Caco-2 (cell line): ENCODE measurements around the gene MX2. TPM values are rescaled to one million over a fixed set of nuclear protein-coding genes. Genes with fewer than 3 reads are reported as not detected.

ENCODE experiments used
- BruUV-seq: library from RNA; stranded (reverse); fragments of 400-500 nt; replicated peaks from 2 replicates; lab custom pipeline; 2021; lab: Mats Ljungman, UMichigan
- CTCF ChIA-PET: fragments of 300-600 bp; sonication (Branson Sonifier 250); formaldehyde crosslinking; loops from one replicate; lab custom pipeline; 2022; ENCODE audit warnings: antibody characterized with exemption; lab: Charles Lee
- POLR2A ChIA-PET: fragments of 300-600 bp; sonication (Branson Sonifier 250); formaldehyde crosslinking; loops from one replicate; lab custom pipeline; 2022; ENCODE audit warnings: antibody characterized with exemption; lab: Charles Lee
- DNase-seq, 2 experiments: peaks; one replicate each; pipeline versions ENCODE4 v3.0.0 to v3.0.0-alpha.2; 2020 to 2022
- H3K27me3 ChIP-seq: replicated peaks from 2 replicates; pipeline ENCODE4 v1.6.0; 2011; ENCODE audit warnings: low read length; ENCODE audit not compliant: control insufficient read depth, insufficient read depth
- H3K36me3 ChIP-seq: 2 replicates; pipeline ENCODE4 v1.5.1; 2011; ENCODE audit warnings: low read length; ENCODE audit not compliant: control insufficient read depth, insufficient read depth
- H3K4me1 ChIP-seq: fragments of 250-450 bp; sonication (Bioruptor Pico); 2 replicates; pipeline ENCODE4 v1.5.1; 2020; ENCODE audit warnings: mild to moderate bottlenecking
- H3K4me3 ChIP-seq: 2 replicates; pipeline ENCODE4 v1.5.1; 2011; ENCODE audit warnings: low read depth, mild to moderate bottlenecking, control low read depth, low read length
- H3K9me3 ChIP-seq: fragments of 250-450 bp; sonication (Bioruptor Pico); 2 replicates; pipeline ENCODE4 v1.5.1; 2020; ENCODE audit warnings: mild to moderate bottlenecking, moderate library complexity
- H3K27ac Mint-ChIP-seq: one replicate; pipeline ENCODE4 v1.8.0; 2022; ENCODE audit warnings: mixed read lengths; ENCODE audit not compliant: unreplicated experiment
- H3K27me3 Mint-ChIP-seq: one replicate; pipeline ENCODE4 v1.8.0; 2022; ENCODE audit warnings: mixed read lengths; ENCODE audit not compliant: insufficient read depth, unreplicated experiment
- H3K36me3 Mint-ChIP-seq: one replicate; pipeline ENCODE4 v1.8.0; 2022; ENCODE audit warnings: mild to moderate bottlenecking, mixed read lengths; ENCODE audit not compliant: insufficient read depth, unreplicated experiment
- H3K4me1 Mint-ChIP-seq: one replicate; pipeline ENCODE4 v1.8.0; 2022; ENCODE audit warnings: low read depth, mixed read lengths; ENCODE audit not compliant: unreplicated experiment
- H3K4me3 Mint-ChIP-seq: one replicate; pipeline ENCODE4 v1.8.0; 2022; ENCODE audit warnings: mild to moderate bottlenecking, moderate library complexity, mixed read lengths; ENCODE audit not compliant: unreplicated experiment
- H3K9me3 Mint-ChIP-seq: one replicate; pipeline ENCODE4 v1.8.0; 2022; ENCODE audit warnings: mixed read lengths; ENCODE audit not compliant: unreplicated experiment
- CTCF ChIP-seq, 2 experiments: fragments of 200-600 bp in 1 of 2; IDR thresholded peaks; 1 replicate in 1 of 2; 2 replicates in 1 of 2; pipeline versions ENCODE4 v1.5.1 to v1.8.0; 2011 to 2022; ENCODE audit warnings: antibody characterized with exemption in 1 of 2, control low read depth in 1 of 2, inconsistent platforms in 1 of 2, low read depth in 1 of 2, low read length in 1 of 2, mild to moderate bottlenecking in 1 of 2, moderate library complexity in 1 of 2; ENCODE audit not compliant: insufficient read depth in 1 of 2, severe bottlenecking in 1 of 2, unreplicated experiment in 1 of 2
- intact Hi-C: fragments of 100-400 bp; cut with micrococcal nuclease; formaldehyde crosslinking; loops from one replicate; pipeline ENCODE4 v1.10.0; 2022; ENCODE audit not compliant: unreplicated experiment
- total RNA-seq: library from RNA; stranded (reverse); gene quantifications from 2 replicates; pipeline ENCODE4 v1.2.3, GENCODE V29; 2022

MX2 gene
- total RNA-seq, 1 experiment from 2014 or later = 0.84 TPM

- H3K4me1 ChIP-seq = no peaks in the 10 kb centered on the region
- peaks cover 24% of the 10 kb centered on the region for H3K9me3 ChIP-seq
- H3K27me3 ChIP-seq = no peaks in the 10 kb centered on the region
- Mint-ChIP-seq H3K9me3 (peaks cover 22% of the 10 kb centered on the region), H3K4me1 (peaks cover 5% of the 10 kb centered on the region), H3K36me3 (peaks cover 45% of the 10 kb centered on the region), H3K27ac (no peak overlapping the region), H3K4me3 (no peak overlapping the region), H3K27me3 (no peaks in the 10 kb centered on the region)
- TF ChIP-seq CTCF (IDR thresholded peaks at IDR 0.05; ENCODE audit: insufficient read depth in 1 of 2, low read depth in 1 of 2, low read length in 1 of 2, severe bottlenecking in 1 of 2, unreplicated experiment in 1 of 2) = no peak
- ChIA-PET CTCF (no interaction called here), POLR2A (no interaction called here)
- H3K4me3 ChIP-seq = no peak overlapping the region
- intact Hi-C loops = no loop called here
- no peak for DNase-seq
- no peaks in the 10 kb centered on the region; the same call in 1 of the 2 replicates for H3K36me3 ChIP-seq
- no TSS peak for BruUV-seq
Measured at GRCh38 chr21:41338455-41338854, 23.4 kb upstream of the MX2 start.

- Histone ChIP-seq H3K36me3 (no peaks in the 10 kb centered on the region), H3K27me3 (no peaks in the 10 kb centered on the region), H3K4me1 (no peaks in the 10 kb centered on the region), H3K4me3 (no peak overlapping the region), H3K9me3 (peaks cover 13% of the 10 kb centered on the region; the same call in 1 of the 2 replicates)
- DNase-seq = no peak
- Mint-ChIP-seq H3K36me3 (peaks cover 63% of the 10 kb centered on the region), H3K9me3 (peaks cover 17% of the 10 kb centered on the region), H3K27me3 (no peaks in the 10 kb centered on the region), H3K4me1 (no peaks in the 10 kb centered on the region), H3K27ac (no peak overlapping the region), H3K4me3 (no peak overlapping the region)
- BruUV-seq = no TSS peak
- CTCF ChIA-PET = no interaction called here
- no peak for TF ChIP-seq CTCF (IDR thresholded peaks at IDR 0.05; ENCODE audit: insufficient read depth in 1 of 2, low read depth in 1 of 2, low read length in 1 of 2, severe bottlenecking in 1 of 2, unreplicated experiment in 1 of 2)
- intact Hi-C loops = no loop called here
- POLR2A ChIA-PET = no interaction called here
Measured at GRCh38 chr21:41342035-41342434, 19.8 kb upstream of the MX2 start.

DNA sequence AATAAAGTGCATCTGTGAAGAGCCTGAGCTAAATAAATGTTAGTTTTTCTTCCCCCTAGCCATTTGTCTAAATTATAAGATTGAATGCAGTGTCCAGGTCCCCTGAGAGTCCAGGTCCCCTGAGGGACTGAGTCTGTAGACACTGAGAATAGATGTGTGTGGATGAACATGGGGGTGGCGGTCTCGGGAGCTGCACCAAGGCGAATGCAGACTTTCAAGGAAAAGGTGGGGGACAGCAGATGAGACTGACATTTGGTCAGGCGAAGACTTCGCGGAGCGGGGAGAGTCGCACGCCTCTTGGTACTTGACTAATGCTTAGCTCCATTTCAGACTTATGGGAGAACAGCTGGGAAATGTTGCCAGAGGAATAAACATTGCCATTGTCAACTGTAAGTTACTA lies 17.7 kb upstream of the MX2 start:
- intact Hi-C loops = no loop called here
- no peaks in the 10 kb centered on the region for H3K4me1 Mint-ChIP-seq
- Histone ChIP-seq H3K4me3 (no peak overlapping the region), H3K36me3 (no peaks in the 10 kb centered on the region), H3K4me1 (no peaks in the 10 kb centered on the region), H3K27me3 (no peaks in the 10 kb centered on the region), H3K9me3 (peaks cover 13% of the 10 kb centered on the region; the same call in 1 of the 2 replicates)
- peaks cover 17% of the 10 kb centered on the region for H3K9me3 Mint-ChIP-seq
- DNase-seq = no peak
- peaks cover 70% of the 10 kb centered on the region for H3K36me3 Mint-ChIP-seq
- no peak overlapping the region for H3K4me3 Mint-ChIP-seq
- no TSS peak for BruUV-seq
- TF ChIP-seq CTCF (IDR thresholded peaks at IDR 0.05; ENCODE audit: insufficient read depth in 1 of 2, low read depth in 1 of 2, low read length in 1 of 2, severe bottlenecking in 1 of 2, unreplicated experiment in 1 of 2) = no peak
- POLR2A ChIA-PET = no interaction called here
- H3K27ac Mint-ChIP-seq = no peak overlapping the region
- H3K27me3 Mint-ChIP-seq = no peaks in the 10 kb centered on the region
- CTCF ChIA-PET = no interaction called here
